Tibial artery (tissue), 4 donors: ENCODE data around the gene TTC28.
"Not testable (repeated sequence)": the region's sequence is repeated elsewhere in the genome, so short reads cannot be mapped to it uniquely, and the experiment has no call there.

Source experiments
- DNase-seq, 2 donors: peaks; one replicate each; pipeline ENCODE4 v3.0.0-alpha.2; 2019
- H3K27ac ChIP-seq, 2 donors: fragments of 200-600 bp; sonication (generic) in 1 of 2; 1 replicate in 1 of 2; 2 replicates in 1 of 2; pipeline ENCODE4 v1.5.1; 2018 to 2019; ENCODE audit warnings: mild to moderate bottlenecking in 1 of 2
- H3K27me3 ChIP-seq, 2 donors: fragments of 200-600 bp; sonication (generic) in 1 of 2; one replicate each; pipeline versions ENCODE4 v1.5.1 to v1.6.0; 2016 to 2019
- H3K36me3 ChIP-seq, 3 donors: fragments of 200-600 bp; sonication (generic) in 2 of 3; one replicate each; pipeline ENCODE4 v1.5.1; 2016 to 2019; ENCODE audit warnings: mild to moderate bottlenecking in 2 of 3
- H3K4me1 ChIP-seq, 4 donors: fragments of 200-600 bp; sonication (generic) in 2 of 4; 1 replicate in 3 of 4; 2 replicates in 1 of 4; pipeline ENCODE4 v1.5.1; 2016 to 2019
- H3K4me3 ChIP-seq, 2 donors: fragments of 200-600 bp; sonication (generic) in 1 of 2; 1 replicate in 1 of 2; 2 replicates in 1 of 2; pipeline ENCODE4 v1.5.1; 2018 to 2019; ENCODE audit warnings: mild to moderate bottlenecking in 2 of 2
- H3K9me3 ChIP-seq, 3 donors: fragments of 200-600 bp; sonication (generic) in 1 of 3; one replicate each; pipeline ENCODE4 v1.5.1; 2016 to 2019
- intact Hi-C: fragments of 100-400 bp; cut with DNase I; formaldehyde crosslinking; loops from one replicate; pipeline ENCODE4 v1.15.0; 2023; ENCODE audit warnings: low total_unique reads
- TF ChIP-seq, protein P1 (sequence below), 2 experiments: fragments of 200-600 bp in 1 of 2; fragments of 450-650 bp in 1 of 2; IDR thresholded peaks; one replicate each; pipeline ENCODE4 v1.5.1; 2017 to 2019; ENCODE audit warnings: antibody characterized with exemption in 2 of 2, mild to moderate bottlenecking in 1 of 2, moderate library complexity in 1 of 2

TTC28 gene

DNA sequence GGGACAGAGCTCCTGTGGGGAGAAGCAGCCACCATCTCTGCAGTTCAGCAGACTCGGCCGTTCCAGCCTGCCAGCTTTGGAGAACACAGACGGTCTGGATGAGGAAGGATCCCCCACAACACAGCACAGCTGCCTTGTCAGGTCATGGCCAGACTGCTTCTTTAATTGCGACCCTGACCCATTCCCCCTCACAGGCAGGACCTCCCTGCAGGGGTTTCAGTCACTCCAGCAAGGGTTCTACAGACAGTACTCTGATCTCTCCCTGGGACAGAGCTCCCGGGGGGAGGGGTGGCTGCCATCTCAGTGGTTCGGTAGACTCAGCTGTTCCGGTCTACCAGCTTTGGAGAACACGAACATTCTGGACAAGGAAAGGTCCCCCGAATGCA, 173.5 kb downstream of the TTC28 start:
- no peaks in the 10 kb centered on the region for H3K27me3 ChIP-seq
- no peaks in the 10 kb centered on the region for H3K4me1 ChIP-seq
- H3K4me3 ChIP-seq, result no peak overlapping the region
- peaks cover 0 to 17% (median 0%) of the 10 kb centered on the region in 3 donors for H3K9me3 ChIP-seq
- TF ChIP-seq, protein P1, sequence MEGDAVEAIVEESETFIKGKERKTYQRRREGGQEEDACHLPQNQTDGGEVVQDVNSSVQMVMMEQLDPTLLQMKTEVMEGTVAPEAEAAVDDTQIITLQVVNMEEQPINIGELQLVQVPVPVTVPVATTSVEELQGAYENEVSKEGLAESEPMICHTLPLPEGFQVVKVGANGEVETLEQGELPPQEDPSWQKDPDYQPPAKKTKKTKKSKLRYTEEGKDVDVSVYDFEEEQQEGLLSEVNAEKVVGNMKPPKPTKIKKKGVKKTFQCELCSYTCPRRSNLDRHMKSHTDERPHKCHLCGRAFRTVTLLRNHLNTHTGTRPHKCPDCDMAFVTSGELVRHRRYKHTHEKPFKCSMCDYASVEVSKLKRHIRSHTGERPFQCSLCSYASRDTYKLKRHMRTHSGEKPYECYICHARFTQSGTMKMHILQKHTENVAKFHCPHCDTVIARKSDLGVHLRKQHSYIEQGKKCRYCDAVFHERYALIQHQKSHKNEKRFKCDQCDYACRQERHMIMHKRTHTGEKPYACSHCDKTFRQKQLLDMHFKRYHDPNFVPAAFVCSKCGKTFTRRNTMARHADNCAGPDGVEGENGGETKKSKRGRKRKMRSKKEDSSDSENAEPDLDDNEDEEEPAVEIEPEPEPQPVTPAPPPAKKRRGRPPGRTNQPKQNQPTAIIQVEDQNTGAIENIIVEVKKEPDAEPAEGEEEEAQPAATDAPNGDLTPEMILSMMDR (IDR thresholded peaks at IDR 0.05), result no peak
- no peak for DNase-seq
- H3K36me3 ChIP-seq, result no peaks in the 10 kb centered on the region
- no peak overlapping the region for H3K27ac ChIP-seq
- intact Hi-C loops, result no loop called here

DNA sequence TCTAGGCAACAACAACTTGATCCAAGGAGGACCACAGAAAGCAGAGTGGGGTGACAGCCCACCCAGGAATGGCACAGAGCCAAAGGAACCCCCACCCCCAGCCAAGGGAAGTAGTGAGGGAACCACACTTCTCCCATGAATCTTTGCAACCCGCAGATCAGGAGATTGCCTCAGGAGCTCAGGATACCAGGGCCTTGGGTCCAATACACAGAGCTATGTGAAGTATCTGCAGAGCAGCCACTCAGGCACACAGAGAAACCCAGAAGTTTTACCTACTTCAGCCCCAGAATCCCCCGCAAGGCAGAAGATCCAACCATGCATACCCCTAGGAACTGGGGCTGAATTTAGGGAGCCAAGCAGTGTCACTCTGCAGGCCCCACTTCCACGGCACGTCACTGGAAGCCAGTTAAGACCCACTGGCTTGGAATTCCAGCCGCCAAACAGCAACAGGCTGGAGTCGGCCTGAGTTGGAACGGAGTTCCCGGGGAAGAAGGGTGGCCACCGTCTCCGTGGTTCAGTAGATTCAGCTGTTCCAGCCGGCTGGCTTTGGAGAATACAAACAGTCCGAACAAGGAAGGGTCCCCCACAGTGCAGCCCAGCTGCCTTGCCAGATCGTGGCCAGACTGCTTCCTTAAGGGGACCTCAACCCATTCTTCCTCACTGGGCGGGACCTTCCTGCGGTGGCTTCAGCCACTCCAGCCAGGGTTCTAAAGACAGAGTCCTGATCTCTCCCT, 174.1 kb downstream of the TTC28 start:
- TF ChIP-seq, protein P1 (IDR thresholded peaks at IDR 0.05), result no peak
- Histone ChIP-seq H3K4me1 (no peaks in the 10 kb centered on the region), H3K36me3 (no peaks in the 10 kb centered on the region), H3K9me3 (peaks cover 0 to 11% (median 0%) of the 10 kb centered on the region in 3 donors), H3K27ac (no peak overlapping the region), H3K4me3 (no peak overlapping the region), H3K27me3 (no peaks in the 10 kb centered on the region)
- DNase-seq, result no peak
- intact Hi-C loops, result no loop called here

DNA sequence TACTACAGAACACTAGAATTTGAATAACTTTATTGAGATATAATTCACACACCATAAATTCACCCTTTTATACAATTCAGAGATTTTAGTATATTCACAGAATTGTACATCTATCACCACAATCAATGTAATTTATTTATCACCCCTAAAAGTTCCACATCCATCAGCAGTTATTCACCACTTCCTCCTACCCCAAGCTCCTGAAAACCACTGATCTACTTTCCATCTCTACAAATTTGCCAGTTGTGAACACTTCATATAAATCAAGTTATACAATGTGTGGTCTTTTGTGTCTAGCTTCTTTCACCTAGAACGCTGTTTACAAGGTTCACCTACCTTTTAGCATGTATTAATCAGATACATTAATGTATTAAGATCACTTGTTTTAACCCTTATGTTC, 179.6 kb downstream of the TTC28 start:
- Histone ChIP-seq H3K4me3 (no peak overlapping the region), H3K27ac (no peak overlapping the region), H3K4me1 (no peaks in the 10 kb centered on the region), H3K9me3 (no peaks in the 10 kb centered on the region), H3K27me3 (no peaks in the 10 kb centered on the region), H3K36me3 (no peaks in the 10 kb centered on the region)
- TF ChIP-seq, protein P1 (IDR thresholded peaks at IDR 0.05), result no peak
- intact Hi-C loops, result no loop called here
- no peak for DNase-seq

DNA sequence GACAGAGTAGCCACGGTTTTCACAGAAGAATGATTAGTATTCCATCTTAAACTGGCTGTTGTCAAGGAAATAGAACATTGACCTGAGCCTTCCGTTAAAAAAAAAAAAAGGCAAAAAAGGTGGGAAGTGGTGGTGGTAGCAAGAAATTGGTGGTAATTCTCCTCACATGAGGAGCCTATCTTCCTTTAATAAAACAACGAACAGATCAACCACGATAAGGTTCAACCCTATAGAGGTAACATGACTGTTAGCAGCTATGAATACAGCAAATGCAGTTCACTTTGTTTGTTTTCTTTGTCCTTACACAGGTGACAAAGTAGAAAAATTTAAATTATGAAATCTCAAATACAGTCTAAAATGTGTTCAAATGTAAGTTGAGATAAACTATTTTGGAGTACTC, 181.6 kb downstream of the TTC28 start:
- no peak overlapping the region for H3K27ac ChIP-seq
- no peak overlapping the region for H3K4me3 ChIP-seq
- no peak for DNase-seq
- intact Hi-C loops, result no loop called here
- no peaks in the 10 kb centered on the region for H3K9me3 ChIP-seq
- TF ChIP-seq, protein P1 (IDR thresholded peaks at IDR 0.05), result no peak
- no peaks in the 10 kb centered on the region for H3K4me1 ChIP-seq
- no peaks in the 10 kb centered on the region for H3K36me3 ChIP-seq
- no peaks in the 10 kb centered on the region for H3K27me3 ChIP-seq

DNA sequence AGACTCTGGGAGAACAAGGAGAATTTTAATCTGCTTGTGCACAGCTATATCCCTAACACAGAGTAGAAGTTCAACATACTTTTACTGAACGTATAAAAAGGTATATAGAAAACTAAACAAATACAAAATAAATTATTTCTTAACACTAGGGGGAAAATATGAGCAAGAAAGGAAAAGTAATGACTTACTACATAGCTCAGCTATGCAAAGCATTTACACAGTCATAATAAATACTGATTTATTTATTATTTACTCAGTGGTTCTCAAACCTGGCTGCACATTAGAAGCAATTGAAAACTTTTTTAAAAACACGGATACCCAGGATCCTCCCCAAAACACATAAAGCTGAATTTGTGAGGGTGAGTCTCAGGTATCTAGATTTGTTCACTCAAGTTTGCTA, 182.5 kb downstream of the TTC28 start:
- DNase-seq, result no peak
- no peak overlapping the region for H3K27ac ChIP-seq
- H3K27me3 ChIP-seq, result no peaks in the 10 kb centered on the region
- no peak overlapping the region for H3K4me3 ChIP-seq
- no peaks in the 10 kb centered on the region for H3K9me3 ChIP-seq
- no peaks in the 10 kb centered on the region for H3K4me1 ChIP-seq
- intact Hi-C loops, result no loop called here
- TF ChIP-seq, protein P1 (IDR thresholded peaks at IDR 0.05), result no peak
- H3K36me3 ChIP-seq, result no peaks in the 10 kb centered on the region

DNA sequence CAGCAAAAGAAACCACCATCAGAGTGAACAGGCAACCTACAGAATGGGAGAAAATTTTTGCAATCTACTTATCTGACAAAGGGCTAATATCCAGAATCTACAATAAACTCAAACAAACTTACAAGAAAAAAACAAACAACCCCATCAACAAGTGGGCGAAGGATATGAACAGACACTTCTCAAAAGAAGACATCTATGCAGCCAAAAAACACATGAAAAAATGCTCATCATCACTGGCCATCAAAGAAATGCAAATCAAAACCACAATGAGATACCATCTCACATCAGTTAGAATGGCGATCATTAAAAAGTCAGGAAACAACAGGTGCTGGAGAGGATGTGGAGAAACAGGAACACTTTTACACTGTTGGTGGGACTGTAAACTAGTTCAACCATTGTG, 188.4 kb downstream of the TTC28 start:
- H3K4me1 ChIP-seq, DNase-seq, intact Hi-C loops, H3K9me3 ChIP-seq, H3K27me3 ChIP-seq, H3K36me3 ChIP-seq, H3K4me3 ChIP-seq, H3K27ac ChIP-seq: not testable (repeated sequence)
